GM10847 (cell line): ENCODE data around the gene SREK1.

Experiments
- POLR2A ChIP-seq: IDR thresholded peaks from 2 replicates; pipeline ENCODE4 v1.6.1; 2011; ENCODE audit not compliant: insufficient read length; ENCODE audit errors: extremely low read depth

Gene SREK1

GRCh38 chr5:66144074-66144833, at the start of gene SREK1:
Gene SREK1, plus strand, starts transcription at chr5:66144300. Its CDS starts 77 bp downstream, at chr5:66144377.
- TF ChIP-seq POLR2A, result no peak

GRCh38 chr5:66100851-66101250, 43.2 kb upstream of the SREK1 start:
- TF ChIP-seq POLR2A, result no peak

- TF ChIP-seq POLR2A, result no peak
Observed at GRCh38 chr5:66113160-66113559, 30.9 kb upstream of the SREK1 start.

- no peak for TF ChIP-seq POLR2A
Observed at GRCh38 chr5:66118304-66118703, 25.8 kb upstream of the SREK1 start.

- TF ChIP-seq POLR2A, result no peak
Observed at GRCh38 chr5:66122379-66123034, 21.6 kb upstream of the SREK1 start.

GRCh38 chr5:66129144-66129543, 15.0 kb upstream of the SREK1 start:
- no peak for TF ChIP-seq POLR2A

GRCh38 chr5:66130493-66130892, 13.6 kb upstream of the SREK1 start:
- TF ChIP-seq POLR2A, result no peak

- no peak for TF ChIP-seq POLR2A
Observed at GRCh38 chr5:66134407-66134861, 9.7 kb upstream of the SREK1 start.

GRCh38 chr5:66136053-66136452, 8.0 kb upstream of the SREK1 start:
- TF ChIP-seq POLR2A, result no peak

- TF ChIP-seq POLR2A, result no peak
Observed at GRCh38 chr5:66138637-66139317, 5.3 kb upstream of the SREK1 start.

GRCh38 chr5:66139318-66139712, 4.8 kb upstream of the SREK1 start:
- TF ChIP-seq POLR2A, result no peak

- TF ChIP-seq POLR2A, result no peak
Observed at GRCh38 chr5:66142417-66142816, 1.7 kb upstream of the SREK1 start.

GRCh38 chr5:66143473-66144073, 527 bp upstream of the SREK1 start:
- TF ChIP-seq POLR2A, result no peak

- TF ChIP-seq POLR2A, result no peak
Observed at GRCh38 chr5:66144834-66145390, 812 bp downstream of the SREK1 start.

- TF ChIP-seq POLR2A, result no peak
Observed at GRCh38 chr5:66145737-66146136, 1.6 kb downstream of the SREK1 start.
